Hepatocyte (in vitro differentiated cells): Measurements from ENCODE around the gene OLIG3.
A peak's percentile ranks its signal among the peaks of the same experiment; 100 is the strongest.

Source experiments
- CTCF ChIP-seq: fragments of 200-600 bp; sonication (generic); IDR thresholded peaks from 2 replicates; pipeline ENCODE4 v1.5.1; 2016; ENCODE audit warnings: antibody characterized with exemption, mild to moderate bottlenecking; ENCODE audit not compliant: poor library complexity
- EZH2 ChIP-seq: fragments of 200-600 bp; sonication (generic); IDR thresholded peaks from 2 replicates; pipeline ENCODE4 v1.6.1; 2016; ENCODE audit warnings: antibody characterized with exemption, mild to moderate bottlenecking, borderline replicate concordance
- EZH2phosphoT487 ChIP-seq: fragments of 200-600 bp; sonication (generic); IDR thresholded peaks from one replicate; pipeline ENCODE4 v1.6.1; 2018; ENCODE audit warnings: antibody characterized with exemption, mild to moderate bottlenecking, low read depth, moderate library complexity; ENCODE audit not compliant: unreplicated experiment, severe bottlenecking

- TF ChIP-seq CTCF (no peak), EZH2phosphoT487 (peak; percentile 58), EZH2 (no peak)
Observed at GRCh38 chr6:137495703-137496336, 1.6 kb upstream of the OLIG3 start.
